Left ventricle myocardium superior (tissue), 1 donor: Measurements from ENCODE around the gene COTL1. TPM values are rescaled to one million over a fixed set of nuclear protein-coding genes. Genes with fewer than 3 reads are reported as not detected.

Experiments used
- ATAC-seq: fragments of 200-7000 bp; cut with Tn5 transposase; one replicate; pipeline ENCODE4 v1.9.1; 2020; ENCODE audit warnings: mild to moderate bottlenecking, moderate library complexity
- DNase-seq: peaks from one replicate; pipeline ENCODE4 v3.0.0-alpha.2; 2020
- intact Hi-C: fragments of 100-400 bp; cut with micrococcal nuclease; formaldehyde crosslinking; loops from one replicate; pipeline ENCODE4 v1.11.0; 2022
- long read RNA-seq: library from polyadenylated mRNA; unstranded; transcript quantifications from one replicate; pipeline ENCODE4 v2.0.0, GENCODE V29; 2021
- total RNA-seq: library from RNA; stranded (reverse); fragmentation: NEBNext Ultra II Directional; extraction: Animal tissue kit (Norgen Biotek cat#: 25700); gene quantifications from one replicate; pipeline ENCODE4 v1.2.1, GENCODE V29; 2021
- donor health status: DM: no; HTN: yes; CAD: no; lungs with severe emphysema.

COTL1 gene
- total RNA-seq: 11.8 TPM
- long read RNA-seq, transcript COTL1-201 (4 exons, 1,843 nt): major isoform, 9 of 22 reads
- long read RNA-seq, partial matches to known transcripts: 5 of 22 reads
- long read RNA-seq, other reads (novel, unspliced or antisense): 7 of 22 reads

GRCh38 chr16:84617791-84618580, at the start of gene COTL1:
Gene COTL1 (minus strand): TSS chr16:84618078. CDS start chr16:84617914, 164 bp downstream.
- DNase-seq: peak; percentile 99
- peak; percentile 94 for ATAC-seq
- intact Hi-C loops: no loop called here

DNA sequence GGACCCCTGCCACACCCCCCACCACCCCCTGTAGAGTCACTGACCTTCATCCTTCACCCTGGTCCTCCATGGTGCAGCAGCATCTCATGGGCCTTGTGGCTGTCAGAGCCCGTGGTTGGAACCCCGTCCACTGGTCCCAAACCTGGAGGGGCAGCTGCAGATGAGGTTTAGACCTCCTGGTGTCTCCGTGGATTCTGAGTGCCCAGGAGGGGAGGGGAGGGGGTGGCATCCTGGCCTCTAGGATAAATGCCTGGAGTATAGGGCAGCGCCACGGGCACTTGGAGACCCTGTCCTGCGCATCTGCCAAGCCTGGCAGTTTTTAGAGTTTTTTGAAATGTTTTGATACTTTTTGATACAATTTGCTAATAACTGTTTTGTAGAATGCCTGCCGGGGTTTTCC, 48.0 kb upstream of the COTL1 start:
- intact Hi-C loops: no loop called here
- no peak for DNase-seq
- no peak for ATAC-seq

DNA sequence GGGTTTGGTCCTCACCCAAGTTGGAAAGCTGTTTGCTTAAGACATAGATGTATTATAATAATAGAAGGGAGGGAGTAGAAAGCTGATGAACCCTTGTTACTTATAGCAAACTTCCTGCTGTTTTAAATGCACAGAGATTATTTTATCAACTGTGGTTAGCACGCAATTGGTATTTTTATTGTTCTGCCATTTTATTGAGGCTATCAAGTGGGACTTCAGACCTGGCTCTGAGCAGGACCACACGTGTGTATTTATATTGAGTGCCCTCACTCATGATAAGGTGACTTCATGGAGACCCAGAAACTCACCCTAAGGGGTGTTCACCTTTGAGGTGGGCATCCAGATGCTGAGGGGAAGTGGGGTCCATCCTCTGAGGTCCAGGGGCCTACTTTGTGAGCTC, 47.5 kb upstream of the COTL1 start:
- DNase-seq: no peak
- intact Hi-C loops: no loop called here
- no peak for ATAC-seq

GRCh38 chr16:84663433-84664101, 45.7 kb upstream of the COTL1 start:
- DNase-seq (no peak), ATAC-seq (no peak)
- intact Hi-C loops: no loop called here

GRCh38 chr16:84662471-84662870, 44.6 kb upstream of the COTL1 start:
- DNase-seq (no peak), ATAC-seq (no peak)
- intact Hi-C loops: no loop called here

GRCh38 chr16:84661418-84662060, 43.7 kb upstream of the COTL1 start:
- ATAC-seq (no peak), DNase-seq (no peak)
- intact Hi-C loops: no loop called here

DNA sequence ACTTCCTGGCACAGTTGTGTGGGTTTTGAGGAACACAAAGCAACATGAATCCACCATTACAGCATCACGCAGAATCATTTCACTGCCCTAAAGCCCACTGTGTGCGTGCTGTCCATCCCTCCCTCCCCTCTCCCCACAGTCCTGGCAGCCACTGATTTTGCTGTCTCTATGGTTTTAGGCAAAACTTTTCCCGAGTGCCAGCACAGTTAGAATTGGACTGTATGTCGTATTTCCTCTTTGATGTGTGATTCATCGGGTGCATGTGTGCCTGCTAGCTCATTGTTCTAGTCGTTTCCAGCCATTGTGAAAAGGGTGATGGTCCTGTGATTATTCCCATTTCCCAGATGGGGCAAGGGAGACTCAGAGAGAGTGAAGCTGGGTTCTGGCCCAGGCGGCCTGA, 43.1 kb upstream of the COTL1 start:
- intact Hi-C loops: no loop called here
- ATAC-seq (no peak), DNase-seq (no peak)

DNA sequence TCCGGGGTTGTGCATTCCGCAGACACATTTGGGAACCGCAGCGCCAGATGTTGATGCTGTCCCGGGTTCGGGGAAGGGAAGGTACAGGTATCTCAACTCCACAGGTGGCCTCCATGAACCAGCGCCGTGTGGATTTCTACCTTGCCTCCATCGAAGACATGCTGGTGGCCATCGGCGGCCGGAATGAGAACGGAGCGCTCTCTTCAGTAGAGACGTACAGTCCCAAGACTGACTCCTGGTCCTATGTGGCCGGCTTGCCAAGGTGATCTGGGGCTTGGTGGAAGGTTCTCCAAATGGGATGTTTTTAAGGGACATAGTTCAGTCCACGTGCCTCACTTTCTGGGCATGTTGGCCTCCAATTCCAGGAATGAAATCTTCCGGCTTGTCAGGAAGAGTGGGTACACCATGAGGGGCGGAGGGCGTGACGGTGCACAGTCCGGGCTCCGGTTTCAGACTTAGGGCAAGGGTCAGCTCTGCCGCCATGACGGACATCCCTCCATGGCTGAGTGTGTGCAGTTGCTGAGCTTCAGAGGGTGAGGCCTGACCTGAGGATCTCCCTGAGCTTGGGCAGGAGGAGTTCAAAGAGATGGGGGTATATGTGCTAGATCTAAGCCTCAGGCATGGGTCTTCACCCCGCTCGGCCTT, 41.9 kb upstream of the COTL1 start:
- ATAC-seq (no peak), DNase-seq (no peak)
- intact Hi-C loops: no loop called here

DNA sequence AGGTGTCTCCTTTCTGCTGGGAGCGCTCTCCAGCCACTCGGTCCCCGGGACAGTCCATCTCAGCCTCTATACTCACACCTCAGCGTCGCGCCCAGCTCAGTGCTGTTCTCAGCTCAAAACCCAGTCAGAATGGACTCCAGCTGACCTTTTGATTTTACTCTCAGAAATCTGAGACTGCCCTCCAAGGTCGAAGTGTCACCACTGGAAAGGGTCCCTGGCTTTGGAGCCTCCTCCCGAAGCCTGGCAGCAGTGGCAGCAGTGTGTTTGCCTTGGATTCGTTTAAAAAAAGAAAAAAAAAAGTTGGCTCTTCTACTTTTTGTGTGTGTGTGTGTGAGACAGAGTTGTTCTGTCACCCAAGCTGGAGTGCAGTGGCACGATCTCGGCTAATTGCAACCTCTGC, 40.8 kb upstream of the COTL1 start:
- ATAC-seq: no peak
- intact Hi-C loops: no loop called here
- no peak for DNase-seq

- DNase-seq (no peak), ATAC-seq (no peak)
- intact Hi-C loops: no loop called here
Measured at GRCh38 chr16:84657229-84657837, 39.5 kb upstream of the COTL1 start.

GRCh38 chr16:84656649-84657048, 38.8 kb upstream of the COTL1 start:
- DNase-seq (no peak), ATAC-seq (no peak)
- intact Hi-C loops: no loop called here

GRCh38 chr16:84654998-84655397, 37.1 kb upstream of the COTL1 start:
- DNase-seq (no peak), ATAC-seq (no peak)
- intact Hi-C loops: no loop called here

DNA sequence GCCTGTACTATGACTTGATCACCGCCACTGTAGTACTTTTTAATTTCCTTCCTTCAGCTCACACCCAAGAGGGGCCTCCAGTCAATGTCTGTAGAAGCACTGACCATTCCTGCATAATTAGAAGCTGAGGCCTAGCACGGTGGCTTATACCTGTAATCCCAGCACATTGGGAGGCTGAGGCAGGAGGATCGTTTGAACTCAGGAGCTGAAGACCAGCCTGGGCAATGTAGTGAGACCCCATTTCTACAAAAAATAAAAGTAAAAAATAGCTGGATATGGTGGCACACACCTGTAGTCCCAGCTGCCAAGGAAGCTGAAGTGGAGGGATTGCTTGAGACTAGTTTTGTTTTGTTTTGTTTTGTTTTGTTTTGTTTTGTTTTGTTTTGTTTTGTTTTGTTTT, 36.4 kb upstream of the COTL1 start:
- DNase-seq (no peak), ATAC-seq (no peak)
- intact Hi-C loops: no loop called here

DNA sequence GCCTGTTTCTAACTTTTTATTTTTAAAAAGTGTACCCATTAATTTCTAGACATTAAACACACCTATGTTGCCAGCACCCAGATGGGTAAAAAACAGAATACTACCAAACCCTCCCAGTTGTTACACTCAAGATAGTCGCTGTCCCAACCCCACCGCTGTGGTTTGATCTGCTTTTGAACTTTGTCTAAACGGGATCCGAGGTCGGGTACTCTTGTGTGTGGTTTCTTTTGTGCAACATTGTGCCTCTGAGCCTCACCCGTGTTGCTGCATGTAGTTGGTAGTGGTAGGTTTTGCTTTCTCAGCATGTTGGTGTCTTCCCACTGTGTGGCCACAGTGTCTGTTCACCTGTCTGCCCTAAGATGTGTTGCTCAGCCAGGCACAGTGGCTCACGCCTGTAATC, 34.7 kb upstream of the COTL1 start:
- intact Hi-C loops: no loop called here
- no peak for ATAC-seq
- no peak for DNase-seq

GRCh38 chr16:84650062-84650991, 32.4 kb upstream of the COTL1 start:
- peak; percentile 1 for ATAC-seq
- intact Hi-C loops: no loop called here
- no peak for DNase-seq

DNA sequence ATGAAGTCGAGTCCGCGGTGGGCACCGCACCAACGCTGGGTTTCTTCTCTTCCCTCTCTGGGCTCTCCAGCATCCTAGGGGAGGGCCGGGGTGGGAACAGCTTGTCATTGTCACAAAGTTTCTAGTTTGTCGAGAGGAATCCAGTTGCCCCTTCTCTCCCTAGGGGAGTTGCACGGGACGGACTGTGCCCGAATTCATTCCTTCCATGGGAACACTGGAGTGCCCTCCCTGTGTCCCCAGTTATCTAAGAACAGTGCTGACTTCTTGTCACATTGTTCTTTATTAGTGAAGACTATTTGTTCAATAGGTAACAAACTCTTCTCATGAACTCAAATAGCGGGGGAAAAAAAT, 31.6 kb upstream of the COTL1 start:
- ATAC-seq (peak; percentile 60), DNase-seq (no peak)
- intact Hi-C loops: no loop called here

DNA sequence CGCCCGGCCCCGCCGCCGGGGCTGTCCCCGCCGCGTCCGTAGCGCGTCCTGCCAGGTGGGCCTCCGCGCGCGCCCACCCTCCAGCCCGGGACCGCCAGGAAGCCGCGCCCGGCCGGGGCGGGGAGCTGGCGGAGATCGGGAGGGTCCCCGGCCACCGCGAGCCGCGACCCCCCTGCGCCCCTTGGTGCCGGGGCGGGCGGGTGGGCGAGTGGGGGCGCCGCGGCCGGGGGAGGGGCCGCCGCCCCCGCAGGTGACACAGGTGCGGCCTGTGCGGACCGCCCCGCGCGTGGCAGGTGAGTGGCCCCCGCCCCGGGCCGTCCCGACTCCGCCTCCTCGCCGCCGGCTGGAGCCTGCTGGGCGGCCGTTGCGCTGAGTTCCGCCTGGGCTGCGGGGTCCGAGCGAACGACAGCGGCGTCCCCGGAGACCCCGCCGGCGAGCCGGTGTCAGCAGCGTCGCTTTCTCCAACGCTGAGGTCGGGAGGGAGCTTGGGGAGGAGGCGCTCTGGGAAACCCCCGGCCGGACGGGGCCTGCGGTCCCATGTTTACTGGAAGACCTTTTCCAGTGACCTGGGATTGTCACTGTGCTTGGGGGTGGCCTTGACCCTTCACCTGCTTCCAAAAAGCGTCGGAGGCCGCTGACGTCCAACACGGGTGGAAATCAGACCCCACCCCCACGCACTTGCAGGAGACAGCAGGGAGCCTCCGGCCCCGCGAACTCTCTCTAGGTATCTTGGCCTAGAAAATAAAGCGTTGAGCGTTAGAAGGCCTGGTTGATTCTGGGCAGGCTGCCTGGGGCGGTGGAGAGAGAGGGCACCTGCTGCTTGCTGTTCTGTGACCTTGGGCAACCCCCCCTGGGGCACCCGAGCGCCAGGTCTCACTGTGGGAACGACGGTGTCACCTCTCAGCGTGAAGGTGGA, 31.0 kb upstream of the COTL1 start:
- DNase-seq (peak; percentile 81), ATAC-seq (peak; percentile 72)
- intact Hi-C loops: no loop called here
